Spleen (tissue), 7 donors: ENCODE data around the gene SWSAP1.

Source experiments
- POLR2A ChIP-seq, 3 donors: fragments of 450-650 bp; IDR thresholded peaks; one replicate each; pipeline ENCODE4 v1.5.1; 2017; ENCODE audit warnings: antibody characterized with exemption in 3 of 3, mild to moderate bottlenecking in 1 of 3
- POLR2AphosphoS5 ChIP-seq, 3 donors: sonication (generic); formaldehyde crosslinking; IDR thresholded peaks; one replicate each; pipeline ENCODE4 v1.5.1; 2017; ENCODE audit warnings: antibody characterized with exemption in 3 of 3
- TF ChIP-seq, protein P1 (sequence below), 11 experiments: fragments of 200-600 bp in 7 of 11; fragments of 450-650 bp in 4 of 11; sonication (generic) in 4 of 11; IDR thresholded peaks in 8 of 11; conservative IDR thresholded peaks in 3 of 11; 1 replicate in 7 of 11; 2 replicates in 4 of 11; pipeline versions ENCODE4 v1.4.0 to v1.8.0; 2016 to 2021; ENCODE audit warnings: antibody characterized with exemption in 11 of 11, inconsistent platforms in 4 of 11, mild to moderate bottlenecking in 1 of 11
- donor health status: DM: no; HTN: no; CAD: no; lungs with moderate emphysema.
- donor health status: DM: no; HTN: no; CAD: no.
- donor health status: DM: no; HTN: no; CAD: no.

DNA sequence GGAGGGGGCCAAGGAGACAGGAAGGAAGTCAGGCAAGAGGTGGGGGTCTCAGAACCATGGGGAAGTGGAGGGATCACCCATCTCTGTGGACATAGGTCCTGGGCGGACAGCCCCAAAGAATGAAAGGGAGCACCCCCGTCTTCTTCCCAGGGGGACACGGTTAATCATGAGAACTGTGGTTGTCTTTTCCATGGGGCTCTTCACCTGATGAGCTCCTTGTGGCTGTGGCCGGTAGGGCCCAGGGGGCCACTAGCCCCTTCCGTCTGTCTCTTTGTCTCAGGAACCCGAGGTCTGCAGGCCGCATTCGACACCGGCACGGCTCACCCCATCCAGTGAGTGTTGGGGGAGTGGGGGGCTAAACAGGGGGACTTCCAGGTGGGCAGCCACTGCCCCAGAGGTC, 10.6 kb upstream of the SWSAP1 start:
- no peak for TF ChIP-seq POLR2AphosphoS5 (IDR thresholded peaks at IDR 0.05)
- TF ChIP-seq, protein P1, sequence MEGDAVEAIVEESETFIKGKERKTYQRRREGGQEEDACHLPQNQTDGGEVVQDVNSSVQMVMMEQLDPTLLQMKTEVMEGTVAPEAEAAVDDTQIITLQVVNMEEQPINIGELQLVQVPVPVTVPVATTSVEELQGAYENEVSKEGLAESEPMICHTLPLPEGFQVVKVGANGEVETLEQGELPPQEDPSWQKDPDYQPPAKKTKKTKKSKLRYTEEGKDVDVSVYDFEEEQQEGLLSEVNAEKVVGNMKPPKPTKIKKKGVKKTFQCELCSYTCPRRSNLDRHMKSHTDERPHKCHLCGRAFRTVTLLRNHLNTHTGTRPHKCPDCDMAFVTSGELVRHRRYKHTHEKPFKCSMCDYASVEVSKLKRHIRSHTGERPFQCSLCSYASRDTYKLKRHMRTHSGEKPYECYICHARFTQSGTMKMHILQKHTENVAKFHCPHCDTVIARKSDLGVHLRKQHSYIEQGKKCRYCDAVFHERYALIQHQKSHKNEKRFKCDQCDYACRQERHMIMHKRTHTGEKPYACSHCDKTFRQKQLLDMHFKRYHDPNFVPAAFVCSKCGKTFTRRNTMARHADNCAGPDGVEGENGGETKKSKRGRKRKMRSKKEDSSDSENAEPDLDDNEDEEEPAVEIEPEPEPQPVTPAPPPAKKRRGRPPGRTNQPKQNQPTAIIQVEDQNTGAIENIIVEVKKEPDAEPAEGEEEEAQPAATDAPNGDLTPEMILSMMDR (IDR thresholded peaks at IDR 0.05 in 8 of 11, conservative IDR thresholded peaks at IDR 0.05 in 3 of 11), result no peak
- no peak for TF ChIP-seq POLR2A (IDR thresholded peaks at IDR 0.05)
